Type B pancreatic cell (in vitro differentiated cells): ENCODE data around the gene CCDC183. TPM values are rescaled to one million over a fixed set of nuclear protein-coding genes. Genes with fewer than 3 reads are reported as not detected.

Experiments
- DNase-seq: peaks from one replicate; pipeline ENCODE4 v3.0.0; 2021; ENCODE audit warnings: mixed read lengths; ENCODE audit not compliant: unreplicated experiment; ENCODE audit errors: extremely low spot score
- H3K27ac Mint-ChIP-seq: 2 replicates; pipeline ENCODE4 v1.8.0; 2021; ENCODE audit warnings: mild to moderate bottlenecking, mixed read lengths
- H3K27me3 Mint-ChIP-seq: 2 replicates; pipeline ENCODE4 v1.8.0; 2021; ENCODE audit warnings: mixed read lengths
- H3K36me3 Mint-ChIP-seq: 2 replicates; pipeline ENCODE4 v1.8.0; 2021; ENCODE audit warnings: mixed read lengths
- H3K4me1 Mint-ChIP-seq: one replicate; pipeline ENCODE4 v1.8.0; 2021; ENCODE audit warnings: mixed read lengths; ENCODE audit not compliant: unreplicated experiment
- H3K4me3 Mint-ChIP-seq: 2 replicates; pipeline ENCODE4 v1.8.0; 2021; ENCODE audit warnings: mild to moderate bottlenecking, mixed read lengths
- H3K9me3 Mint-ChIP-seq: 2 replicates; pipeline ENCODE4 v1.8.0; 2021; ENCODE audit warnings: mixed read lengths
- microRNA-seq: library from miRNA; unstranded; fragments of <30 nt; microRNA quantifications from one replicate; pipeline ENCODE4, GENCODE V29; 2020
- total RNA-seq: library from RNA; stranded (reverse); gene quantifications from 2 replicates; pipeline ENCODE4 v1.2.1, GENCODE V29; 2021; ENCODE audit warnings: low replicate concordance
- TF ChIP-seq, protein P1 (sequence below): fragments of 200-600 bp; sonication (generic); conservative IDR thresholded peaks from 2 replicates; pipeline ENCODE4 v1.5.0; 2021; ENCODE audit warnings: antibody characterized with exemption, mild to moderate bottlenecking

The CCDC183 gene
- total RNA-seq, 1 donor from 2014 or later, result 2.9 TPM

DNA sequence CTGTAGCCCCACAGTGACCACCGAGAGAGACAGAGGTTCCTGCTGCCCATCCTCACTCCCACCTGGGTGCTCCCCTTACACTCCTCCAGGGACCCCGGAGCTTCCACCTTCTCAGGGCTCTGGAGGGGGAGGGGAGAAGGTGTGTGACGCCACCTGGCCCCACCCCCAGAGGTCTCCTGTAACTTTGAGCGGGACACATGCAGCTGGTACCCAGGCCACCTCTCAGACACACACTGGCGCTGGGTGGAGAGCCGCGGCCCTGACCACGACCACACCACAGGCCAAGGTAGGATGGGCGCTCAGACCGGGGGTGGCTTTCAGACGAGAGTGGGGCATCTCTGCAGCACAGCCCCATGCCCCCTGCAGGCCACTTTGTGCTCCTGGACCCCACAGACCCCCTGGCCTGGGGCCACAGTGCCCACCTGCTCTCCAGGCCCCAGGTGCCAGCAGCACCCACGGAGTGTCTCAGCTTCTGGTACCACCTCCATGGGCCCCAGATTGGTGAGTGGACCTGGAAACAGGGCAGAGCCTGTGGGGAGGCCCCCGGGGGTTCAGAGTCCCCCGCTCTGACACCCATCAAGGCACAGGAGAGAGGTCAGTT is 60.5 kb downstream of the CCDC183 start:
- Mint-ChIP-seq H3K36me3 (no peaks in the 10 kb centered on the region), H3K9me3 (no peaks in the 10 kb centered on the region), H3K4me1 (no peaks in the 10 kb centered on the region), H3K27ac (no peak overlapping the region), H3K4me3 (no peak overlapping the region), H3K27me3 (no peaks in the 10 kb centered on the region)
- TF ChIP-seq, protein P1, sequence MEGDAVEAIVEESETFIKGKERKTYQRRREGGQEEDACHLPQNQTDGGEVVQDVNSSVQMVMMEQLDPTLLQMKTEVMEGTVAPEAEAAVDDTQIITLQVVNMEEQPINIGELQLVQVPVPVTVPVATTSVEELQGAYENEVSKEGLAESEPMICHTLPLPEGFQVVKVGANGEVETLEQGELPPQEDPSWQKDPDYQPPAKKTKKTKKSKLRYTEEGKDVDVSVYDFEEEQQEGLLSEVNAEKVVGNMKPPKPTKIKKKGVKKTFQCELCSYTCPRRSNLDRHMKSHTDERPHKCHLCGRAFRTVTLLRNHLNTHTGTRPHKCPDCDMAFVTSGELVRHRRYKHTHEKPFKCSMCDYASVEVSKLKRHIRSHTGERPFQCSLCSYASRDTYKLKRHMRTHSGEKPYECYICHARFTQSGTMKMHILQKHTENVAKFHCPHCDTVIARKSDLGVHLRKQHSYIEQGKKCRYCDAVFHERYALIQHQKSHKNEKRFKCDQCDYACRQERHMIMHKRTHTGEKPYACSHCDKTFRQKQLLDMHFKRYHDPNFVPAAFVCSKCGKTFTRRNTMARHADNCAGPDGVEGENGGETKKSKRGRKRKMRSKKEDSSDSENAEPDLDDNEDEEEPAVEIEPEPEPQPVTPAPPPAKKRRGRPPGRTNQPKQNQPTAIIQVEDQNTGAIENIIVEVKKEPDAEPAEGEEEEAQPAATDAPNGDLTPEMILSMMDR, result no peak
- no peak for DNase-seq

DNA sequence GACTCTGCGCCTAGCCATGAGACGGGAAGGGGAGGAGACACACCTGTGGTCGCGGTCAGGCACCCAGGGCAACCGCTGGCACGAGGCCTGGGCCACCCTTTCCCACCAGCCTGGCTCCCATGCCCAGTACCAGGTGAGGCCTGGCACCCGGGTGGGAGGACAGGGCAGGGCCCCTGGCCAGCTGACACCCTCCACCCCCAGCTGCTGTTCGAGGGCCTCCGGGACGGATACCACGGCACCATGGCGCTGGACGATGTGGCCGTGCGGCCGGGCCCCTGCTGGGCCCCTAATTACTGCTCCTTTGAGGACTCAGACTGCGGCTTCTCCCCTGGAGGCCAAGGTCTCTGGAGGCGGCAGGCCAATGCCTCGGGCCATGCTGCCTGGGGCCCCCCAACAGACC is 61.0 kb downstream of the CCDC183 start:
- Mint-ChIP-seq H3K27me3 (no peaks in the 10 kb centered on the region), H3K27ac (no peak overlapping the region), H3K4me1 (no peaks in the 10 kb centered on the region), H3K4me3 (no peak overlapping the region), H3K36me3 (no peaks in the 10 kb centered on the region), H3K9me3 (no peaks in the 10 kb centered on the region)
- no peak for DNase-seq
- TF ChIP-seq, protein P1, result no peak

Small RNAs within 50 kb of the gene (microRNA-seq; reads per million reads assigned to microRNA genes)
- gene MIR4292 (not detected), gene MIR6722 (not detected)

Other genes starting within 250 kb of the CCDC183 start
- gene EGFL7, start 133.4 kb upstream of the CCDC183 start, total RNA-seq, result 20.7 and 25.5 TPM in 2 replicates
- 47.8 and 75.3 TPM in 2 replicates for gene AGPAT2, start 108.9 kb upstream of the CCDC183 start, total RNA-seq
- gene DIPK1B, start 83.8 kb upstream of the CCDC183 start, total RNA-seq, result 40.8 and 48.7 TPM in 2 replicates
- gene LCN10, start 53.4 kb upstream of the CCDC183 start, total RNA-seq, result not detected in 2 replicates
- gene LCN6, start 47.8 kb upstream of the CCDC183 start, total RNA-seq, result not detected in 2 replicates
- gene LCN8, start 38.1 kb upstream of the CCDC183 start, total RNA-seq, result not detected in 2 replicates
- gene LCN15, start 31.8 kb upstream of the CCDC183 start, total RNA-seq, result 0.77 and 0.93 TPM in 2 replicates
- gene TMEM141, start 5.0 kb upstream of the CCDC183 start, total RNA-seq, result 62.3 and 98.6 TPM in 2 replicates
- gene RABL6, start 11.6 kb downstream of the CCDC183 start, total RNA-seq, result 94.2 and 112 TPM in 2 replicates
- 3.2 and 3.6 TPM in 2 replicates for gene AJM1, start 46.1 kb downstream of the CCDC183 start, total RNA-seq
- 176 and 199 TPM in 2 replicates for gene PHPT1, start 53.1 kb downstream of the CCDC183 start, total RNA-seq
- gene MAMDC4, start 56.0 kb downstream of the CCDC183 start, total RNA-seq, result 18.4 and 29.1 TPM in 2 replicates
- gene EDF1, start 70.0 kb downstream of the CCDC183 start, total RNA-seq, result 324 and 342 TPM in 2 replicates
- gene TRAF2, start 90.2 kb downstream of the CCDC183 start, total RNA-seq, result 19.4 and 22.3 TPM in 2 replicates
- 82.8 and 110 TPM in 2 replicates for gene FBXW5, start 148.4 kb downstream of the CCDC183 start, total RNA-seq
- gene C8G, start 148.9 kb downstream of the CCDC183 start, total RNA-seq, result 2.8 and 4.1 TPM in 2 replicates
- gene LCN12, start 155.9 kb downstream of the CCDC183 start, total RNA-seq, result 7.9 and 8.3 TPM in 2 replicates
- 1.4 and 1.7 TPM in 2 replicates for gene PTGDS, start 181.2 kb downstream of the CCDC183 start, total RNA-seq
- not detected in 2 replicates for gene LCNL1, start 186.7 kb downstream of the CCDC183 start, total RNA-seq
- 63.4 and 100 TPM in 2 replicates for gene PAXX, start 196.1 kb downstream of the CCDC183 start, total RNA-seq
- 38.6 and 63.3 TPM in 2 replicates for gene CLIC3, start 200.2 kb downstream of the CCDC183 start, total RNA-seq
- 44.7 and 47.7 TPM in 2 replicates for gene ABCA2, start 231.9 kb downstream of the CCDC183 start, total RNA-seq
- gene FUT7, start 235.8 kb downstream of the CCDC183 start, total RNA-seq, result not detected in 2 replicates
- gene NPDC1, start 249.8 kb downstream of the CCDC183 start, total RNA-seq, result 68.0 and 70.3 TPM in 2 replicates